HG03432 (cell line): ENCODE data around the gene STK17A.
"Not testable (repeated sequence)": the region's sequence is repeated elsewhere in the genome, so short reads cannot be mapped to it uniquely, and the experiment has no call there.

Experiments used
- ATAC-seq: cut with Tn5 transposase; IDR thresholded peaks from one replicate; pipeline ENCODE4 v1.9.1; 2021; ENCODE audit warnings: mild to moderate bottlenecking, moderate library complexity; ENCODE audit not compliant: unreplicated experiment

The STK17A gene

DNA sequence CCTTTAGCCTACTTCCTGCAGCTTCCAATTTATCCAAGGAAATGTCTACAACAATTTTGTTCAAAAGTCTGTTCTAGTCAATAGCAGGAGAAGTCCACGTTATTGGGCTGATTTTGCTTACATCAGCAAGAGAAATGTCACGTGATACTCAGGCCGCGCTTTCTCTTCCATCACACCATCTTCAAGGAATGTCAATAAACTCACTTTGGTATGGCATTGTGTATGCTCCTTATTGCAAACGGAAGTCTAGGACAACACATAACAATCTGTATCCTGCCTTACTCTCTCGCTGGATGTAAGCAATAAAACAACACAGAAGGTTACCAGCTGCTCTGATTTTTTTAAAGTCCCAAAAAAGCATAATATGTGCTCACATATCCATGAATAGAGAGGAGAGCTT is 17.1 kb upstream of the STK17A start:
- ATAC-seq = no peak

DNA sequence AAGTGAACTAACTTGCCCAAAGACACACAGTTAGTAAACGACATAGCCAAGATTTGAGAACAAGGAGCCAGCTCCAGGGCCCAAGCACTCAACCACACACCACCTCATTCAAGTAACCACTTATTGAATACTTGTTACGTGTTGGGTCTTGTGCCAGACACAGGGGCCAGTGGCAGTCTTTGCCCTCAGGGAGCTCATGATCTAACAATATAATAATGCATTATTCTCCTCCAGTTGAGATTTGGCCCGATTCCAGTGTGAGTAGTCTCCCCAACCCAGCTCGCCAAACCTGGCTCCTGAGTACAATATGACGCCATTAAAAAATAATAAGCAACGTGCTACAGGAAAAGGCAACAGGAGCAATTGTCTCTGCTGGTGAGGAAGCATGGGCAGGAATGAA is 14.4 kb upstream of the STK17A start:
- no peak for ATAC-seq

DNA sequence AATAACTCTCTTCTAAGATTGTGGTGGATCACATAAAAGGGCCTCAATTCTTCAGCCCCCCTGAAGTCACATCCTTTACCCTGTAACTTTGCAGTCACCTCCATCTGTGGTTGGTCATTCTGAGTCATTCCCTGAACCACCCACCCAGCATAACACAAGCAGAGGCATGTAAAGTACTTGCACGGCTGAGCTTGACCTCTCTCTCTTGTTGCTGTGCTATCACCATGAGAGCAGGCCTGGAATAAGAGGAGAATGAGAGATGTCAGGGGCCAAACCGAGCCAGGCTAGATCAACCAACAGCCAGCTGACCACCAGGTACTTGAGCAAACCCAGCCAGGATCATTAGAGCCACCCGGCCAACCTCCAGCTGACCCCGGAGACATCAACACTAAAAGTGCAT is 13.5 kb upstream of the STK17A start:
- ATAC-seq = peak; percentile 81

DNA sequence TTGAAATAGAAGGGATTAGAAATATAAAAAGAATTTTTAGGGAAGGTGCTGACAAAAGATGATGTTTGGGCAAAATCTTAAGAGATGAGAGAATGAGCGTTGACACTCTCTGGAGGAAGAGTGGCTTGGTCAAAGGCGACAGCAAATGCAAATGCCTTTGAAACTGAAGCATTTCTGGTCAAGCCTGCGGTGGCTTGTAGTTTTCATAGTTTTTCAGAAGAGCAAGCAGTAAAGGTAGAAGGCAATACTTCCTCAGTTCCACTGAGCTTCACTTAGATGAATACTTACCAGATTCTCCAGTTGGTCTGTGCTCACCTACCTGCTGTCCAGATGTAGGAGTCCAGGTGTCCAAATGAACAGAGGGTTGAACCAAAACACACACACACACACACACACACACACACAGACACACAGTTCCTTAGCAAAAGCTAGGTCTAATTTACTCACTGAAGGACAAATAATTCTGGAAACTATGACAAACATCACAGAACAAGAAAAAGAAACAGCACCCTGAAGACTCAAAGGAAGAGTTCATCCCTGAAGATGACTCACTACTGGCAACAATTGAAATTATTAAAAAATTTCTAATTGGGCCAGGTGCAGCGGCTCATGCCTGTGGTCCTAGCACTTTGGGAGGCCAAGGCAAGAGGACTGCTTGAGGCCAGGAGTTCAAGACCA is 12.1 kb upstream of the STK17A start:
- peak; percentile 74 for ATAC-seq

DNA sequence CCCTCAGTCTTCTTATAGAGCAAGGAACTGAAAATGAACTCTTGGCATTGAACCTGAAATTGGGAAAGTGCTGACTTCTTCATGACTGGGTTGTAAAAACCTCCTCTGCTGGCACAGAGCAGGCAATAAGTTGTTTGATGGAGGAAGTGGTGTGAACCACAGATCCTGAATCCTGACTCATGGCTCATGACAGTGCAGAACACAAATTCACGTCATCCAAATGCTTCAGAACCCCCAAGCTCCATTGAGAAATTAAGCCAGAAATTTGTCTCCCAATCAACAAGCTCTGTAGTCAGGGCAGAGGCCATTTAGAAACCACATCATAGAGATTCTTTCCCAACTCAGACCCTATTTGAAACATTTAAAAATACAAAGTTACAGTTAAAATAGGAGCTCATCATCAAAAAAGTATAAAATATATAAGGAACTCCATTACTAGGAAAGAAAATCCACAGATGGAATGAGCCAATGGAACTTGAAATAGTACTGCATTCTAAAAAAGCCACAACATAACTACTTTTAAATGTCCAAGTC is 10.3 kb upstream of the STK17A start:
- ATAC-seq = peak; percentile 49

DNA sequence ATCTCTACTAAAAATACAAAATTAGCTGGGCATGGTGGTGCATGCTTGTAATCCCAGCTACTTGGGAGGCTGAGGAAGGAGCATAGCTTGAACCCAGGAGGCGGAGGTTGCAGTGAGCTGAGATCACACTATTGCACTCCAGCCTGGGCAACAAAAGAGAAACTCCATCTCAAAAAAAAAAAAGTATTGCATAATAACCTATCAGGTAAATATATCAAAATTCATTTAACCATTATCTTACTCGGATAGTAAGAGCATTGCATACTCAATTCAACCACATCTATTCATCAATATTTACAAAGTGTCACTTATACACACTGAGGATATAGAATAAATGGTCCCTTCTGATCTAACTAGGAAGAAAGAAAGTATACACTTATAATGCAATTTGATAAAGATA is 9.1 kb upstream of the STK17A start:
- not testable (repeated sequence) for ATAC-seq

DNA sequence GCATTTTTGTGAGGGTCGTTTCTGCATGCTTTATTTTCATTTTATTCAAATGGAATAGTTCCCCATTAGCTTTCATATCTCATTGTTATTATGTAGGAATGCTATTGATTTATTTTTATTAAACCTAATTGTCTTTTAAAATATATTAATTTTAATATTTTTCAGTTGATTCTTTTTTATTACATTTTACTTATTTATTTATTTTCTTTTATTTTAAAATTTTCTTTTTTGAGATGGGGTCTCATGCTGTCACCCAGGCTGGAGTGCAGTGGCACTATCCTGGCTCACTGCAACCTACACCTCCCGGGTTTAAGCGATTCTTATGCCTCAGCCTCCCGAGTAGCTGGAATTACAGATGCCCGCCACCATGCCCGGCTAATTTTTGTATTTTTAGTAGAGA is 7.4 kb upstream of the STK17A start:
- no peak for ATAC-seq

DNA sequence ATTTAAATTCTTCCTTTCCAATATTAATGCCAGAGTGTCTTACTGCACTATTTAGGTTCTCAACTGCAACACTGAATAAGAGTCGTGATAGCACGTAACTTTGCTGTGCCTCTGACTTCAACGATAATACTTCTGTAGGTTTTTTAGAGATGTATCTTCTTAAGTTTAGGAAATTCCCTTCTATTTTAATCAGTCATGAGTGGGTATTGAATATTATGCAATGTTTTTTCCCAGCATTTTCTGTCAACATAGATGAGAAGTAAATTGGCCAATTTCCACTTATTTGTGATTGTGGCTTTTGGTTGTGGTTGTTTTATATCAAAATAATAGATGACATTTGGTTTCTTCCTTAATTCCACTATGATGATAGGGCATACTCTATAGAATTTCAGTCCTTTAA is 6.7 kb upstream of the STK17A start:
- no peak for ATAC-seq

DNA sequence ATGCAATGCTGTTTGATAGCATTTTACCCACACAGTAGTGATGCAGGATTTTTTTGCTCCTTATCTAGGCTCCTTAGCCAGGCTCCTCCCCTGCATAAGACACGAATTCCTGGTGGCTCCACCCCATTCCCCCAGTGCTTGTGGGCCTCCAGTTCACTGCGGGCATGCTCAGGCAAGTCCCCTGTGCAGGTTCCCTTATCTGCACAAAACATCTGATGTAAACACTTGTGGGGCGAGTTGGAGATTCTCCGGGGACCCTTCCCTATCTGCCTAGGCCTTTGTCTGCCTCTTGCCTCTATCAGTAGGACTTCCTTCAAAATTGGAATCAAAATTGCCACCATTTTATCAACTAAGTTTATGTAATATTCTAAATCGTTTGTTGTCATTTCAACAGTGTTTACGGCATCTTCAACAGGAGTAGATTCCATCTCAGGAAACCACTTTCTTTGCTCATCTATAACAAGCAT is 5.4 kb upstream of the STK17A start:
- ATAC-seq = peak; percentile 42

DNA sequence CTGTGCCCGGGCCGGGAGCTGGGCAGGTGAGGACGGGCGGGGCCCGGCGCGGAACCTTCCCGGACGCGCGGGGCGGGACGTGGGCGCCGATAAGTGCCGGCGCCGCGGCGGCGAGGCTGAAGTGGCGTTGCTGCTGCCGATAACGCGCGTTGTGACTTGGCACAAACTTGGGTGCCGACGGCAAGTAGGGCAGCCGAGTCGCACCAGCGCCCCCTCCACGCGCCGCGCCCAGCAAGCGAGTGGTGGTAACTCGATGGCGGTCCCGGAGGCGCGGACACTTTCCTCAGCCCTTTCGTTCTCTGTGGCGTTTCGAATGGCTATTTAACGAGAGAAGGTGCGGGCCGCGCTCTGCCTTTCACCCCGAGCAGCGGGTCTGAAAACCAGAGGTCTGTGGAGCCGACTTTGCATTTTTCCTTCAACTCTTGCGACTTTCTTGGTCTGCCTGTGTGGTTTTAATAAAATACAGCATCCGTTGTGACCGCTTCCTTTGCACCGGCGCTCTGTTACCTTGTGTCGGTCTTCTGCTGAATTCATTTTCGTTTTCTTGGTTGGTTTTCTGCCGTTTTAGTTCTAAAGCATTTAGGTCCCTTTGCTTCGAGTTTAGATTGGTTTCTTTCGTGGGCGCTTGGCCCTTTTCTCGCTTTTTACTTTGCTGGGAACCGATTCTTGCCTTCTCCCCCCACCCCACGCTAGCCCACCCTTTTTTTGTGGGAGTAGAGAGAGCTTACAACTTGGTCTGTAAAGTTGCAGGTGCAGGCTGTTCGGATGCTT is 701 bp downstream of the STK17A start:
- peak; percentile 19 for ATAC-seq

DNA sequence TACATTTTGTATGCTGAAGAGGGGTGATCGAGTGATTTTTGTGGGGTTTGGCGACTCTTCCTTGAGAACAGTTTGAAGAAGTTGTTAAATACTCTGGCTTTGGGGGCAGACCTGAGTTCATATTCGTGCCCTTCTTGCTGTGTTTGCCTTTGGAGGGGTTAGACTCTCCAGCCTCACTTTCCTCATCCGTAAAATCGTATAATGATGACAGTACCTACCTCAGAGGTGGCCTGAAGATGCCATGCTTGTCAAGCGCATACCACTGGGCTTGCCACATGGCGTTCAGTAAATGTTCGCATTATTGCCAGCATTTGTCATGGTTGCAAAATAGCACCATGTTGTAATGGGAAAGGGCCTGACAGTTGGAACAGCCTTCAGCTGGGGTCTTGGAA is 1.3 kb downstream of the STK17A start:
- ATAC-seq = no peak

DNA sequence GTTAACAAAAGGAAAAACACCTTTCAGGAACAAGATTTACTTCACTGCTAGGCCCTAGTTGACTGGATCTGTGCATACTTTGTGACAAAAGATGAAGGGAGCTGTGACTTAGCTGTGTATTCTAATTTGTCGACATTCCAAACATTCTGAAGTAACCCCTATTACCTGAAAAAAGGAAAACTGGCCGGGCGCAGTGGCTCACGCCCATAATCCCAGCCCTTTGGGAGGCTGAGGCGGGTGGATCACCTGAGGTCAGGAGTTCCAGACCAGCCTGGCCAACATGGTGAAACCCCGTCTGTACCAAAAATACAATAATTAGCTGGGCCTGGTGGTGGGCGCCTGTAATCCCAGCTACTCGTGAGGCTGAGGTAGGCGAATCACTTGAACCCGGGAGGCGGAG is 1.8 kb downstream of the STK17A start:
- ATAC-seq = not testable (repeated sequence)

DNA sequence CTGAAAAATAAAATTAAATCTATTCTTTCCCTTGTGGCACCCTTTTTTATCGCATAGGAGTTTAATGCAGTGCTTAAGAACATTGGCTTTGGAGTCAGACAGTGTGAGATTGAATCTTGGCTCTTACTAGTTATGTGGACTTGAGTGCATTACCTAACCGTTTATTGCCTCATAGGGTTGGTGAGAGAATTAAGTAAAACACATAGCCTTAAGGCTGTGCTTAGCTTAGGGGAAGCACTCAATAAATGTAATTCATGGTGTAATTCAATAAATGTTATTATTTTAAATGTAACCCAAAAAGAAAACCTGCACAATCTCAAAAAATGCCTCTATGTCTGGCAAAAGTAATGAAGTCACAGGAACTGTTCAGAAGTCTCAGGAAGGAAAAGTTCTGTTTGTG is 2.7 kb downstream of the STK17A start:
- no peak for ATAC-seq

DNA sequence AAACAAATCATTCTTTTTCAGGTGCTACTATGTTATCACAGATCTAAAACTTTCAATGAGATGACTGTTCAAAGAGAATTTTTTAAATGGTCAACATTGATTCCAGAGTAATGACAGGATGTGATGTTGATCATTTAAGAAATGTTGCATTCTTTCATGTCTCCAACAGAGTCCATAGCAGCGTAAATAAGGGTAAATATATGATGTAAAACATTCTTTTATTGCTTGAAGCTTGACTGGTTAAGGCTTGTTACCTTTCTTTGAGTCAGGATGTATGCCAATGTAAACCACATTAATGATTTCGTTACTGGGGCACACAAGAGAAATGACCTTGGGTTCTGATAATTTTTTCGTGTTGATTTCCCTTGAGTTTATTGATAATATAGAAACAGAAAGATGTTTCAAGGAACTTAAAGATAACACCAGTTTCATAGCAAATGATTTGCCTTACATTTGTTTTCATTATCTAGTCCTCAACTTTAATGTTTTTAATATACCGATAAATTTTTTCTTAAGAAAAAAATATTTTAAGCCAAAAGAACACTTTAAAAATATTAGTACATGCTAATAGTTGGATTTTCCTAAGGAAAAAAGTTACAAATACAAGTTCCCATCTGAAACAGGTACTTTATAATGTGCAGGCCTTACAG is 3.5 kb downstream of the STK17A start:
- no peak for ATAC-seq

DNA sequence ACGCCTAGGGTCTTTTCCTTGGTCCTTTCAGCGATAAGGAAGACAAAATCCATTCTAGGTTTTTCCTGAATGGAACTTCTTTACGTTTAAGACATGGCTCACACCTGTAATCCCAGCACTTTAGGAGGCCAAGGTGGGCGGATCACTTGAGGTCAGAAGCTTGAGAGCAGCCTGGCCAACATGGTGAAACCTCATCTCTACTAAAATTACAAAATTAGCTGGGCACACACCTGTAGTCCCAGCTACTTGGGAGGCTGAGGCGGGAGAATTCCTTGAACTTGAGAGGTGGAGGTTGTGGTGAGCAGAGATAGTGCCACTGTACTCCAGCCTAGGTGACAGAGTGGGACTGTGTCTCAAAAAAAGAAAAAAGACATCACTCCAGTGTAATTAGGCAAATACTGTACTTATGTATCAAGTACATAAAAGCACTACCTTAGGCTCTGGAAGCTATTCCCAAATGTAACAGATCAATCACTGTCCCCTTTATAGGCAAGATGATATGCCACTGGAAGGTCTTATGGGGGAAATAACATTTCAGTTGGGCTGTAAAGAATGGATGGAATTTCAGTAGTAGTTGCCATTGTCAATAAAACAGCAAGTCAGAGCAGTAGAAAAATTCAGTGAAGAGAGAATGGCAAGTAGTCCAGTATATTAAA is 5.7 kb downstream of the STK17A start:
- no peak for ATAC-seq

DNA sequence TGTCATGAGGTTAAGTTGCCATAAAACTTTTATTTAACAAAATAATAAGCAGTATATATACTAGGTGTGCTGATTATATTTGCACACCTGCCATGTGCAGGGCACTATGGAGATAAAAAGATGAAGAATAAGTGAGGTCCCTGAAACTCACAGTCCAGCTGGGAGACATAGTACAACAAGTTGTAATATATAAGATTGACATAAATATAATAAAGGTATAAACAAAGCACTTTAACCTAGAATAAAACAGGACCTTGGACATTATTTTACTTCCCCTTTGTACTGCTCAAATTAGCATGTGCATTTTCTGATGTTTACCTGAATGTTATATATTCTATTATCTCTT is 6.2 kb downstream of the STK17A start:
- ATAC-seq = no peak

DNA sequence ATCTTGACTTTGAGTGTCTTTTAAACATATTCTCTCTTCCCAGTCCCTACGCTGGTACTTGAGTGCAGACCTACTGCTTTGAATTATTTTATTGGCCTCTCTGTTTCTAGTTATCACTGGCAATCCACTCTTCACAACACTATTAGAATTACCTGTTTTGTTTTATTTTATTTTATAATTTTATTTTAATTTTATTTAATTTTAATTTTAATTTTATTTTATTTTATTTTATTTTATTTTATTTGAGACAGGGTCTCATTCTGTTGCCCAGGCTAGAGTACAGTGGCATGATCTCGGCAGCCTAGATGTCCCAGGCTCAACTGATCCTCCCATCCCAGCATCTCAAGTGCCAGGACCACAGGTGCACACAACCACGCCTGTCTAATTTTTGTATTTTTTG is 6.8 kb downstream of the STK17A start:
- no peak for ATAC-seq

DNA sequence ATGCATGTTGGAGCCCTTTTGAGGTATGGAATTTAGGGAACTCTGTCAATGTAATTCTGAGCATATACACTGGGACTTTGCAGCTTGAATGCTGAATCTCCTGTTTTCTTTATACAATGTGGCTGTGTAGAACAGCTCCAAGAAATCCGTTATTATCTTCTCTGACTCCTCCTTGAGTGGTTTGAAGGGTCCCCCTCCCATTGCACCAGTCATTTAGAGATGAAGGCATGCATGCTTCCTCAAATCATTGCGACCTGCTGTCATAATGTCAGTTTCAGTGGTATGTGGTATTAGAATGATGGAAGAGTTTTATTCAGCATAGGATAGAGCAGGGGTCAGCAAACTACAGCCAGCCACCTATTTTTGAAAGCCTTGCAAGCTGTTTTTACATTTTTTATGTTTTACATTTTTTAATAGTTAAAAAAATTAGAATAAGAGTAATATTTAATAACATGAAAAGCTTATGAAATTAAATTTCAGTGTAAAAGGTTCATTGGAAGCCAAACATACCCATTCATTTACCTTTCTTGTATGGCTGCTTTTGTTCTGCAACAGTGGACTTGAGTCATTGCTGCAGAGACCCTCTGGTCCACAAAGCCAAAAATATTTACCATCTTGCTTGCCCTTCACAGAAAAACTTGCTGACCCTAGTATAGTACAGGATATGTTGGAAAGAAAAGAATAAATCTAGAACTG is 8.1 kb downstream of the STK17A start:
- peak; percentile 71 for ATAC-seq

DNA sequence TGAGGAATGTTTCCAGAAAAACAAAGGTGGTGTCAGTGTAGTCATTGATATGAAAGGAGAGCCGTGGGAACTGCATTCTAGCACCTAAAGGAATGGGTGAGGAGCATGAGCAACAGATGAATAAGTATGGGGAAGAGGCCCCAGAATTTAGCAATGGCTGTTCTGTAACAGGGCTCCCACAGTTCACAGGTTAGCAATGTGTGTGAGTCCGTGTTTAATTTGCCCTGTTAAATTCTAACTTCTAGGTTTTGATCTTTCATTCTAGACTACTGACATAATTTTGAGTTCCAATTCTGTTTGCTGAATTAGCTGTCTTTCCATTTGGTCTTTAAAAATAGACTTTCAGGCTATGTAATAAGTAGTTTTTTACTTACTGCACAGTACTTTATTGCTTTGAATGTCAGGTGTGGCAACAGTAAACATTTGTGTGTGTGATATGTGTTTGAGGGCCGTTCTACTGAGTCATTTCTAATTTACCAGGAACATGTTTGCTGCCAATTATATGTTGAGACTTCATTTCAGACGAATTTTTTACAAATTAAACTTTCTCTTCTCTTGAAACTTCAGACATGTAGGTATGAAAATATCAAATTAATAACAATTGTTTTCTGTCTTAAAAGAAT is 8.8 kb downstream of the STK17A start:
- peak; percentile 13 for ATAC-seq

DNA sequence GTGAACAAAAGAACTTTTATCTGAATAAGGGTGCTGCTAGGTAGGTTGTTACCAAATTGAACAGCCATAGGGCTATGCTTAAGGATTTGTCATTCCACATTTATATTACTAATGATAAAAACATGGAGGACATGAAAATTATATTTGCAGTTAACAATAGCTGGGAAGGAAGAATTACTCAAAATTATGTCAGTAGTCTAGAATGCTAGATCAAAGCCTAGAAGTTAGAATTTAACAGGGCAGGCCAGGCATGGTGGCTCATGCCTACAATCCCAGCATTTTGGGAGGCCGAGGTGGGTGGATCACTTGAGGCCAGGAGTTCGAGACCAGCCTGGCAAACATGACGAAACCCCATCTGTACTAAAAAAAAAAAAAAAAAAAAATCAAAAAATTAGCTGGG is 9.4 kb downstream of the STK17A start:
- no peak for ATAC-seq
